ENCODE results near the gene BICD1.
A peak's percentile ranks its signal among the peaks of the same experiment; 100 is the strongest.
"Not testable (repeated sequence)": the region's sequence is repeated elsewhere in the genome, so short reads cannot be mapped to it uniquely, and the experiment has no call there.

The BICD1 gene

DNA sequence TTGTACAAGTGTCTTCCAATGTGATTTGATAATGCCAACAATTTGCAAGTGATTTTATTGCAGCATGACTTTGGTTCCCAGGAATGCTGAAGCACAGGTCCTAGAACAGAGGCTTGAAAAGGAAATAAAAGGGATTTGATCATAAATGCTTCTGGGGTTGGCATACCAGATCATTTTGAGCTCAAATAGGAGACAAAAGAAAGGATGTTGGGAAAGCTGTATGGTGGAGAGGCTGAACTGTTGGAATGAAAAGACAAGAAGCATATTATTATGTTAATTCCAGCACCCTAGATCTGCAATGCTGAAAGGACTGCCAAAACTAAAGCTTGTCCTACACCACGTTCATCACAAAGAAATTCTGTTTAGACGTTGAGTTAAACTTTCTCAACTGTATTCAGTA lies 143.1 kb downstream of the BICD1 start:
- DNase-seq, result no peak

DNA sequence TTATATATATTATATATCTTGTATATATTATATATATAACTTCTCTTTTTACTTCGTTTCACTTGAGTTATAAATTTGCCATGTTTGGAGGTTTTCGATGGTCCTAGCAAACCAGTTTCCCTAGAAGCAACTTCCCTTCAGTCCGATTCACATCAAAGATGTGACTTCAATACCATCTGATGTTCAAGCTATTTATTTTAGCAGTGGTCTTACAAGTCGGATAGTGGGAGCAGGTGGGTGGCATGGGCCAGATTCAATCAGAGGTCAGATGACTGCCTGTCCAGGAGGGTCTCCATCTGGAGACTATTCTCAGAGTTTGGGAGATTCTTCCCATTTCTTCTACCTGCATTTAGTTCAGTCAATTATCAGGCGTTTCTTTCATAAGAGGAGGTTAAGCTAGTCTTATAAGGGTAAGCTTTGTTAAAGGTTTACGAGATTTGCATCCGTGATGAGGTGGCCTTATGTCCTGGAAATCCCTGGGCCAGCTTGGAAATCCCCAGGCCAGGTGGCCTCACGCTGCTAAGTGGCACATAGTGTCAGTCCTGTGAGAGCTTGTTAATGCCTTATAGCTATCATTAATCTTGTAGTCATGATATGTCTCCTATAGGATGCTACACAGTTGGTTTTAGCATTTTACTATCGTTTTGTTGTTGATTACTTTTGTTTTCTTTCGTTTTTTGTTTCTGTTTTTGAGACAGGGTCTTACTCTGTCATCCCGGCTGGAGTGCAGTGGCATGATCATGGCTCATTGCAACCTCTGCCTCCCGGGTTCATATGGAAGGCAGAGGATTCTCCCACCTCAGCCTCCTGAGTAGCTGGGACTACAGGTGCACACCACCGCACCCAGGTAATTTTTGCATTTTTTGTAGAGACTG lies 145.8 kb downstream of the BICD1 start:
- DNase-seq, result no peak

DNA sequence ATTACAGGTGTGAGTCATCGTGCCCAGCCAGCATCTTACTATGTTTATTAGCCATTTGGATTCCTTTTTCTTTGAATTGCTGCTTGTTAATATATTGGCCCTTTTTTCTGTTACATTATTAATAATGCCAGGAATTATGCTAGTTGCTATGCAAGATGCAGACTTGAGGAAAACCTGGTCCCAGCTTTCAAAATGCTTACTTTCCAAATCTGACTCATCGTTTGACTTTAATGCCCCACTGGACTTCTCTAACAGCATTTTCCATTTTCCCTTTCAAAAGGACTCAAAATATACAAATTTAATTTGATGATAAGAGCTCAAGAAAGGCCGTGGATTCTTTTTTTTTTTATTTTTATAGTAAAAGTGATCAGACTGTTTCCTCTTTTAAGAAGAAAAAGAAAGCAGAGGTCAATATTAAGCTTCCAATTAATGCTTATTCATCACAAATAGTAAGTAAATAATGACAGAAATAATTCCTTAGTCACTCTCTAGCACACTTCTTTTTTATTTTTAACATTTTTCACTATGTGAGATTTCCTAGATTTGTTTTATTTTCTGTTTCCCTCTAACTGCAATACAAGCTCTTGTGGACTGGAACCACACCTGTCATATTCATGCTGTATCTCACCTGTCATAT lies 146.6 kb downstream of the BICD1 start:
- DNase-seq, result no peak

DNA sequence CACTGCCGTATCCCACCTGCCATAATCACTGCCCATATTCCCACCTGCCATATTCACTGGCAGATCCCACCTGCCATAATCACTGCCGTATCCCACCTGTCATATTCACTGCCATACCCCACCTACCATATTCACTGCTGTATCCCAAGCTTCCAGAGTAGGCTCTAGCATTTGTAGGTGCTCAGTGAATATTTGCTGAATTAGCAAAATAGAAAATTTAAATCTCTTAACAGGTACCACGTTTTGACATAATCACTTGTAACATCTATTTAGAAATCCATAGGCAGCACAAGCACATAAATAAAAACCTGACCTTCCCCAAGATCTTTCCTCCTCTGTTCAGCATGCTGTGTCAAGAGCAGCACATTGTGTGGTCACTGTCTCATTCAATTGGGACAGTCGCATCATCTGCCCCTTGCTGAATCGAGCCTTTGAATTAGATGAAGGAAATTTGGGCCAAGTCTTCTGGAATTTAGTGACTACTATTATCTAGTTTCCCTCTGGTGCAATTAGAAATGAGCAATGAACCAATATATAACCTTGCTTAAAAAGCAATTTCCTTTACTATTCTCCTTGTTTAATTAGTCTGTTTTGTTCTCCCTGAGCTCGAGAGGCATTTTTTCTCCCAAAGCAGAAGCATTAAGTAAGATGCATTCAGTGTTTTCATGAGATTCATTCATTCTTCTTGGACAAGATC lies 147.8 kb downstream of the BICD1 start:
- DNase-seq, result no peak

DNA sequence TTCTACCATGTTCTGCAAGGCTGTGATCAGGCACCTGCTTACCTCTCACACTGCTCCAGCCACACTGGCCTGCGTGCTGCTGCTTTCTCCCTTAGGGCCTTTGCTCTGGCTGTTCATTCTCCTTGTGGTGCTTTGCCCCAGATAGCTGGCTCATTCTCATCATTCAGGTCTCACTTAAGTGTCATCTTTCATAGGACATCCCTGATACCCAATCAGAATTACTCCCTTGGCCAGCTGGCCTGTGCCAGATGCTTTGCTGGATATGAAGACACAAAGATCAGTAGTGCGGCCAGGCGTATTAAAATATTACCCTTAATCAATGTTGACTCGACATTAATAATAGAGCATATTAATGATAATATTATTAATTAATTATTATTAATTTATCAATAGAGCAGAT lies 148.9 kb downstream of the BICD1 start:
- DNase-seq, result no peak

DNA sequence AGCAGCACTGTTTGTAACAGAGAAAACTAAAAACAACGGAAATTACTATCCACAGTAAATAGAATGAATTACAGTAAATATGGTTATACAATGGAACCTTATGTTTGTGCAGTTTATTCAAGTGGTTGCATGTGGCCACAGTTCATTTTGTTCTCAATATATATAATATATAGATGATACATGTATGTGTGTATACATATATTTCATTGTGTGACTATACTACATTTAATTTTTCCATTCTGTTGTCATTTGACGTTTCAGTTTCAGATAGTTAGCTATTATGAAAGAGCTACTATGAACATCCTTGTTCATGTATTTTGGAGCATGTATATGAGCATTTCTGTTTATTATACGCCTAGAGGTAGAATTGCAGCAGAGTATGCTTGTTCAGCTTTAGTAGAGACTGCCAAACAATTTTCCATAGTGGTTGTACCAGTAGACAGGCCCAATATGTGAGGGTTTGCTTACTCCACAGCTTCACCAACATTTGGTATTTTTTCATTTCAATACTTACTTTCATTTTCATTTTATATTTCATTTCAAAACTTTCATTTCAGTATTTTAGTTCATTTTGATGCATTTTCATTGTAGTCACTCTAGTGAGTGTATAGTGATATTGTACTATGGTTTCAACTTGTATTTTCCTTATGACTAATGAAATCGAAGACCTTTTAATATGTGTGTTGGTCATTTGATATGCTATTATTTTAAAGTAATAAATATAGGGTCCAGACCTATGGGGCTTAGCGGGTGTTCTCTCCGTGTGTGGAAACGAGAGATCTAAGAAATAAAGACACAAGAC lies 151.2 kb downstream of the BICD1 start:
- no peak for DNase-seq

DNA sequence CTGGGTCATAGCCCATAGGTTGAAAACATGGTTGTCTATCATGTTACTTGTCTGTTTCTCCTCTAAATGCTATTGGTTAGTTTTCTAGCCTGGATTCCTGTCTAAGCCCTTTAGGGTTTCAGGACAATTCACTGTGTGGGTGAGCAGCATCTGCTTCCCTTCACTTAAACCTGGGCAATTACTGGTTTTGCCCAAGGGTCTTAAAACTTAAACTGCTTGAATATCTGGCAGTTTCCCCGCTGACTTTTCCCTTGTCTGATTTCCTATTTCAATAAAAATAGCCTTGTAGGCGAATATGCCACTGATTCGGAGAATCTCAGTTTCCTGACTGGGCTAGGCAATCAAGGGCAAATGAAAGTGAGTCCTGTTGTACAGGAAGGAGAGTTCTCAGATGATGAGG lies 154.0 kb downstream of the BICD1 start:
- no peak for DNase-seq

DNA sequence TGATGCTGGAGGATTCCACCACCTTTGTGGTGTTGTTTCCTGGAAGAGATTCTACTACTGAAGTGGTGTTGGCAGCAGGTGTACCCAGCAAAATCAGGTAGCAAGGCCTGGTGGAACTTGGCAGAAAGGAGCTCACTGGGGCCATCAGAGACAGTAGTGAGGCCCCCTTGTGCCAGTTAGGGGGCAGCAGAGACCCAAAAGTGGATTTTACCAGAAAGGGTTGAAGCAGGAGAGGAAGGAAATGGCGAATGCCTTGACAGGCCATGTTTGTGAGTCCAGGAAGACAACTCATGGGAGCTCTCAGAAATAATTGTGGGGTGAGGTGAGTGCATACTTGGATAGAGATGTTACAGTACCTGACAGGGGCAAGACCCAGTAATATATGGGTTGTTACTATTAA lies 155.0 kb downstream of the BICD1 start:
- DNase-seq, result no peak

DNA sequence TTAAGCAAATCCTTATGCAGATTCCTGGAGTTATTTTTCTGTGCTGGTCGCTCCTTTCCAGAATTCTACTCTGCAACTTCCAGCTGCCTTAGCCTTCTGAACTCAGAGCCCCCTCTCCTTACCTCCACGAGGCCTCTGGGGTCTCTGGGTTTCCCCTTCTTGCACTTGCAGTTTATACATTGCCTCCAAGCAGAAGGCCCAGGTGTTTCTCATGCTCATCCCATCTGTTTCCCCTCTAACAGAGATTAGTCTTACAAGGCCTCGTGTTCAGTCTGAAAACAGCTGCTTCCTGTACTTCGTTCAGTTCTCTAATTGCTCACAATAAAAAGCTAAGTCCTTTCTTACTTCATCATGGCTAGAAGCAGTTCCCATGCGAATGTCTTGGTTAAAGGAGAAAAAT lies 158.3 kb downstream of the BICD1 start:
- no peak for DNase-seq

DNA sequence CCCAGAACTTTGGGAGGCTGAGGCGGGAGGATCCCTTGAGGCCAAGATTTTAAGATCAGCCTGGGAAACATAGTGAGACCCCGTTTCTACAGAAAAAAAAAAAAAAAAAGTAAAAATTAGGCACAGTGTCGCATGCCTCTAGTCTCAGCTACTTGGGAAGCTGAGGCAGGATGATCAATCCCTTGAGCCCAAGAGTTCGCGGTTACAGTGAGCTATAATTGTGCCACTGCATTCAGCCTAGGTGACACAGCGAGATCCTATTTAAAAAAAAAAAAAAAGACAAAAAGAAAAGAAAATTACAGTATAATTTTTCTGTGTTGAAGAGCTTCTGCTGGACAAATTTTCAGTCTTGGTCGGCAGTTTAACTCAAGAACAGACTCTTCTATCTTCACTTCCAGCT lies 158.8 kb downstream of the BICD1 start:
- DNase-seq, result no peak

DNA sequence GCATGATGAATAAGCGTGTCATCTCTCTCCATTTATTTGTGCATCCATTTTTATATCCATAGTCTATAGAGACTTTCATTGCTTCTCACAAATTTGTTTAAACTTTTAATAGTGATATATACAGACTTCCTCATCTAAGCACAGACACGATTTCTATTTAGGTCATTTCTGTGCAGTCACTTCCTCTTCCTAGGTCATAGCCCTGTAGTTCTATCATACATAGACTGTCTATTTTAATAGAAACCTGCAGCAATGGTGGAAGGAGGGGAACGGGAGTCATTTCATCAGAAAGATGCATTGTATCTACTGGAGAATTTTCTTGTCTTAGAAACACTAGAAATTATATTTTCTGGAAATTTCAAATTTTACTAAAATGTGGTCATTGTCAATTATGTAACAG lies 159.3 kb downstream of the BICD1 start:
- DNase-seq, result no peak

DNA sequence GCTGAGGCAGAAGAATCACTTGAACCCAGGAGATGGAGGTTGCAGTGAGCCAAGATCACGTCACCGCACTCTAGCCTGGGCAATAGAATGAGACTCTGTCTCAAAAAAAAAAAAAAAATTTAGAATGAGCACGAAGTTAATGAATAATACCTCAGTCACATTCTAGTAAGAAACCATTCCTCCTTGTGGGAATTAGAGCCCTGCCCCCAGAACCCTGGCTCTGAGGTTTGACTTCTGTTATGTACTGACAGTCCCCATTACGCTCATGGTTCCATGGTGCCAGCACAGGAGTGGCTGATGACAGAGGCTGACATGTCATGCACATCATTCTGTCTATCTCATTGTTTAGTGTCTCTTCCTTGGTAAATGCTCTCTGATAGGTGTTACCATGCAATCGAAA lies 160.1 kb downstream of the BICD1 start:
- no peak for DNase-seq

DNA sequence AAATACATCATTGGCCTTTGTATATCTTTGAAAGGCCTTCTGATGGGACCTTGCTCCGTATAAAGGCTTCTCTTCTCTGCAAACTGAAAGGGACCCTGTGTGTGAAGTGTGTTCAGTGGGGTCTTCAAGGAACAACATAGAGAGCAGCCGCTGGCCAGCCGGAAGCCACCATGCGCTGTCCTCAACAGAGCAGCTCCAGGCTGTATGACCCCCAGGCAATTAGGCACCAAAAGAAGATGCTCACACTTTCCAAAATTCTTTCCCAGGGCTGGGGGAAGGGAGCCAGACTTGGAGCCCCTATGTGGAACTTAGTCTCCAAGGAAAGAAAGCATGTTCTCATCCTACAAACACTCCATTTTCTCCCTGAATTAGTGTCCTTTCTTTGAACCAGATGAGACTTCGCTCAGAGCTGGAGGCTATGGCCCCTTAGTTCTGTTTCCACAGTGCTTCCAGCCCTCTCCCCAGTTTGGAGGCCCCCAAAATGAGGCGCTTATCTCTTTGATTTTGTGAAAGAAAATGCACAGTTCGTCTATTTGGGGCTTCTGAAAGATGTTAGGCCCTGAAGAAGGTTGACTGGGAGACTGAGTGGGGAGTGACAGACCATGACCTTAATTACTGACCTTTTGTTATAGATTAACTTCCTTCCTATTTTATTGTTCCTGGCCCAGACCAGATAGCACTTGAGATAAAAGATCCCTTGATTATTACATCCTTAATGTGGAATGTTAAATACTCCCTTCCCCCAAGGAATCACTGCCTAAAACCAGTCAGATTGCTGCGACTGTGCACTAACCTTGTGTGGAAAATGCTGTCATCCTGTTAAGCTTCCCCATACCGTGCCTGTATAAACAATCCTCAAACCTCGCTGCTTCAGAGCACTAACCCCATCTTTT lies 164.4 kb downstream of the BICD1 start:
- no peak for DNase-seq

DNA sequence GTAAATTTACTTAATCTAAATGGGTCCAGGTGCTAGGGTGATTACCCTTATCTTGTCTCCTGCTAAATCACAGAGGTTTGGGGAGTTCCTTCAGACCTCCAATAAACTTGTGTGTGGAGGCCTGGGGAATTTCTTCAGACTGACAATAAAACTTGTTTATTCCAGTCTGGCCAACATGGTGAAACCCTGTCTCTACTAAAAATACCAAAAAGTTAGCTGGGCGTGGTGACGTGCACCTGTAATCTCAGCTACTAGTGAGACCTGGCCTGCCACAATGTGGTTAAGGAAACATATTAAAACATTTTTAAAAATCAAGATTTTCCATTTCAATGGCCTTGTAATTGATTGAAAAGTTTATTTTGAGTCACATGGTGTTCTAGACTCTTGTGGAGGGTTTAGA lies 165.8 kb downstream of the BICD1 start:
- no peak for DNase-seq

DNA sequence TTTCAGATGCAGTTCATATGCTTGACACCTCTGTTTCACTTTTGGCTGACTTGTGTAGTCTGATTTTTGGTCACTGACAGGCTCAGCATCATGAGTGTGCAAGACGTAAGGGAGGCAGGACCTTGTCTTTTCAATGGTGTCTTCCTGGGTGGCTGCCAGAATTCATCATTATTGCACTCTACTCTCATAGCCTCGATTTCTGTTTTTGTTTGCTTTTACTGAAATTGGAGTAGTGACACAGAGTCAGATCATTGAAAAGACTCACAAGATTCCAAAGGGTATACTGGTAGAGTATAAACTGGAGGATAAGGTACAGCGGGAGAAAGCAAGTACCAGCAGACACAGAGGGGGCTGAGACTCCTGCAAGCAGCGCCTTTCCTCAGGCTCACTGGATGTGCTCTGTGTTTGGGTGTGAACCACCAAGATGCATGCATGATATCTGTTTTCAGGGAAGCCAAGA lies 166.4 kb downstream of the BICD1 start:
- no peak for DNase-seq

DNA sequence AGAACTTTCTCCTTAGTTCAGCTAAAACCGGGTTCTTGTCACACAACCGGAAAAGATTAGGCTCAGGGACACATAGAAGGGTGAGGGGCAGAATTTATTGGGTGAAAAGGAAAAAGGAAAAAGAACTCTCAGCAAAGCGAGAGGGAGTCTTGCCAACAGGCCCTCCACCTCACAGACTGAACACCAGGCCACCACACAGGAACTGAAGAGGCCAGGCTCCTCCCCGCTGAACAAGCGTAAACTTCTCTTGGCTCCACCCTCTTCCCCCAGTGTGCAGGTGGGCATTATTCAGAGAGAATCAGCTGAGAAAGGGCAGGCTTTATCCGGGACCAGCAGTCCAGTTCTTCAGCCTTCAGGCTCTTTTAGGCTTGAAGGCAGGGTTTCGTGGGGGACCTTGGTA lies 167.1 kb downstream of the BICD1 start:
- DNase-seq, result peak; percentile 12

DNA sequence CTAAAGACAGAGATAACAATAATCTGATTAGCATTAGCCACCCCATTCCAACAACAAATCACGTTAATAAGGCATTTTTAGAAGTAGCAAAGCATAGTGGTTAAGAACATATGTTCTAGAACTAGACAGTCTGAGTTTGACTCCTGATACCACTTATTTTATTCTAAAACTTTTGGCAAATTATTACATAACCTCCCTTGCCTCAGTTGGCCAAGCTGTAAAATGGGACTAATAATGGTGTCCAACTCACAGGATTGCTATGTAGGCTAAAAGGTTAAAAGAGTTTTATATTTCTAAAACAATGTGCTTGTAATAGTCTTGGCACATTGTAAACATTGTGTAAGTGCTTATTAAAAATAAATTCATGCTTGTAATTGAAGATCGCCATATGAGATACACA lies 168.0 kb downstream of the BICD1 start:
- no peak for DNase-seq

DNA sequence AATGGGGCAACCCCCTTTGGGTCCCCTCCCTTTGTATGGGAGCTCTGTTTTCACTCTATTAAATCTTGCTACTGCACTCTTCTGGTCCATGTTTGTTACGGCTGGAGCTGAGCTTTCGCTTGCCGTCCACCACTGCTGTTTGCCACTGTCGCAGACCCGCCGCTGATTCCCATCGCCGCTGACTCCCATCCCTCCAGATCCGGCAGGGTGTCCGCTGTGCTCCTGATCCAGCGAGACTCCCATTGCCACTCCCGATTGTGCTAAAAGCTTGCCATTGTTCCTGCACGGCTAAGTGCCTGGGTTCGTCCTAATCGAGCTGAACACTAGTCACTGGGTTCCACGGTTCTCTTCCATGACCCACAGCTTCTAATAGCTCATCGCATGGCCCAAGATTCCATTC lies 168.9 kb downstream of the BICD1 start:
- not testable (repeated sequence) for DNase-seq

DNA sequence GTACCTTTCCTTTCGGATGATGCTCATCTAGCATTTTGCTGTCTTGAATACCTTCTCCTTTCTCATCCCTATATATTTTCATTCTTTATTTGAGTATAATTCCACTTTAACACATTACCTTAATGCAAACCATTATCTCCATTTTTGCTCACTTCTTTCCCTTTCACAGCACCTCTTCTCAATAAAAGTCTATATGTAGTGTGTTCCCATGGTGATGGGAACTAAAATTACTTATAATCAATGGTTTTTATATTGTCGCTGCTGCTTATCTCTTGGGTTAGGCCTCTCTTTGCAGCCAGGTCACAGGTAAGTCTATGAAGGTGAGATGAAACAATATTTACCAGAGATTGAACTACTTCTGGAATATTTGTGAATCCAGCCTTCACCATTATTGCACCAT lies 171.1 kb downstream of the BICD1 start:
- DNase-seq, result no peak

DNA sequence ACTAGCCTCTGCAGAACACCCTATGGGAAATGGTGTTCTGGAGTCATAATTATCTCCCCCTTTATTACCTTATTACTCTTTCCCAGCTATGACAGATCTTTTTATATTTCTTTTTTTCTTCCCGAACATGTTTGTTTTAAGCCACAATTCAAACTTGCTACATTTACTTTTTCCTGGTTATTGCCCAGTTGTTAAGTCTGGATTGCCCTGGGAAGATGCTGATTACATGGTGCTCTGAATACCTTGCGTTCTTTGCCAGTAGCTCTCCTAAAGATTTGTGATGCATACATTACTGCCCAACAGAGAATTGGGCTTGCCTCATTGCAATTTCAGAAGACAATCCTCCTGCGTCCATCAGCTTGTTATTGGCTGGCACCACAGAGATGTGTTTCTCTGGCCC lies 174.5 kb downstream of the BICD1 start:
- DNase-seq, result no peak

DNA sequence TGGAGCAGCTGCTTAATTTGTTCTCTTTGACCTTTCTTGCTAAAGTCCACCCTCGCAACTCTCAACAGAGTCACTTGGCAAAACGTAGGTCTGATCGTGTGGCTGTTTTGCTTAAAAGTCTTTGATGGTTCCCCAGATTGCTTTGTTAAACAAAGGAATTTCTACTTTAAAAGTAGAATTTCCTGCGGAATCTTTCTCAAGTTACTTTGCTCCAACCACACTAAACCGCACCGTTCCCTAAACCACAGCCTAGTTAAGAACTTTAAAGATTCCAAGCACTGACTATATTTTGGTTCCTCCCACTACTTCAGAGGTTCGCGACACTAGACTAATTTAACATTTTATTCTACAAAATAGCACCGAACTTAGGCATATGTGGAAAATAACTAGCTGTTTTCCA lies 177.9 kb downstream of the BICD1 start:
- DNase-seq, result no peak

DNA sequence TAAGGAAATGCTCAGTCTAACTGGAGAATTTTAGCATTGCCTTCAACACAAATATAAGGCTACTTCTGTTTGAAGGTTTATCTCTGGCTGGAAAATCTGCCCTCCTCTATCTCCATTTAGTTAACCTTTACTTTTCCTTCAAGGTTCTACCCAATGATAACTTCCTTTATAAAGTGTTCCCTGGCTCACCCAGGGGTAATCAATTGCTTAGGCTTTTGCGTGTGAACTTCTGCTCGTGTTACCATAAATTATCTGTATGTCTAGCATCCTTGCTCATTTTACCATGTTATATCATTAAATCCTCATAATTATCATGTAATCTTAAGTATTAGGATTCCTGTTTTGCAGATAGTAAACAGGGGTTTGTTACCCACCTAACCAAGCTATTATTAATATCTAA lies 178.4 kb downstream of the BICD1 start:
- DNase-seq, result no peak

All from NCI-H1436 treated with DMSO at 0.1 percent for 48 hours (cell line).